ENCODE results near the gene ASB6. TPM values are rescaled to one million over a fixed set of nuclear protein-coding genes. Genes with fewer than 3 reads are reported as not detected.

The ASB6 gene, protein sequence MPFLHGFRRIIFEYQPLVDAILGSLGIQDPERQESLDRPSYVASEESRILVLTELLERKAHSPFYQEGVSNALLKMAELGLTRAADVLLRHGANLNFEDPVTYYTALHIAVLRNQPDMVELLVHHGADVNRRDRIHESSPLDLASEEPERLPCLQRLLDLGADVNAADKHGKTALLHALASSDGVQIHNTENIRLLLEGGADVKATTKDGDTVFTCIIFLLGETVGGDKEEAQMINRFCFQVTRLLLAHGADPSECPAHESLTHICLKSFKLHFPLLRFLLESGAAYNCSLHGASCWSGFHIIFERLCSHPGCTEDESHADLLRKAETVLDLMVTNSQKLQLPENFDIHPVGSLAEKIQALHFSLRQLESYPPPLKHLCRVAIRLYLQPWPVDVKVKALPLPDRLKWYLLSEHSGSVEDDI
- 17.4 to 18.1 TPM (median 17.7 TPM) in 3 replicates for total RNA-seq
- long read RNA-seq, transcript ASB6-201 (6 exons, 2,330 nt), result major isoform, 45 of 55 reads
- long read RNA-seq, partial matches to known transcripts, result 2 of 55 reads
- long read RNA-seq, other reads (novel, unspliced or antisense), result 8 of 55 reads

GRCh38 chr9:129641750-129642585 is at the start of gene ASB6:
Gene ASB6, minus strand, starts transcription at chr9:129642151. Its CDS starts 152 bp downstream, at chr9:129641999.
- Mint-ChIP-seq H3K27me3 (ENCODE audit: low read depth) (no peaks in the 10 kb centered on the region), H3K9me3 (ENCODE audit: low read depth) (peaks cover 3% of the 10 kb centered on the region), H3K4me1 (ENCODE audit: low read depth) (peaks cover 25% of the 10 kb centered on the region), H3K27ac (ENCODE audit: unreplicated experiment) (peak within 1 kb of the TSS; percentile 78), H3K36me3 (ENCODE audit: low read depth) (peaks cover 10% of the 10 kb centered on the region), H3K4me3 (ENCODE audit: unreplicated experiment) (peak within 1 kb of the TSS; percentile 83)
- DNase-seq (ENCODE audit: low spot score), result peak; percentile 99
- TF ChIP-seq, protein P1, sequence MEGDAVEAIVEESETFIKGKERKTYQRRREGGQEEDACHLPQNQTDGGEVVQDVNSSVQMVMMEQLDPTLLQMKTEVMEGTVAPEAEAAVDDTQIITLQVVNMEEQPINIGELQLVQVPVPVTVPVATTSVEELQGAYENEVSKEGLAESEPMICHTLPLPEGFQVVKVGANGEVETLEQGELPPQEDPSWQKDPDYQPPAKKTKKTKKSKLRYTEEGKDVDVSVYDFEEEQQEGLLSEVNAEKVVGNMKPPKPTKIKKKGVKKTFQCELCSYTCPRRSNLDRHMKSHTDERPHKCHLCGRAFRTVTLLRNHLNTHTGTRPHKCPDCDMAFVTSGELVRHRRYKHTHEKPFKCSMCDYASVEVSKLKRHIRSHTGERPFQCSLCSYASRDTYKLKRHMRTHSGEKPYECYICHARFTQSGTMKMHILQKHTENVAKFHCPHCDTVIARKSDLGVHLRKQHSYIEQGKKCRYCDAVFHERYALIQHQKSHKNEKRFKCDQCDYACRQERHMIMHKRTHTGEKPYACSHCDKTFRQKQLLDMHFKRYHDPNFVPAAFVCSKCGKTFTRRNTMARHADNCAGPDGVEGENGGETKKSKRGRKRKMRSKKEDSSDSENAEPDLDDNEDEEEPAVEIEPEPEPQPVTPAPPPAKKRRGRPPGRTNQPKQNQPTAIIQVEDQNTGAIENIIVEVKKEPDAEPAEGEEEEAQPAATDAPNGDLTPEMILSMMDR (IDR thresholded peaks at IDR 0.05), result peak; percentile 100

DNA sequence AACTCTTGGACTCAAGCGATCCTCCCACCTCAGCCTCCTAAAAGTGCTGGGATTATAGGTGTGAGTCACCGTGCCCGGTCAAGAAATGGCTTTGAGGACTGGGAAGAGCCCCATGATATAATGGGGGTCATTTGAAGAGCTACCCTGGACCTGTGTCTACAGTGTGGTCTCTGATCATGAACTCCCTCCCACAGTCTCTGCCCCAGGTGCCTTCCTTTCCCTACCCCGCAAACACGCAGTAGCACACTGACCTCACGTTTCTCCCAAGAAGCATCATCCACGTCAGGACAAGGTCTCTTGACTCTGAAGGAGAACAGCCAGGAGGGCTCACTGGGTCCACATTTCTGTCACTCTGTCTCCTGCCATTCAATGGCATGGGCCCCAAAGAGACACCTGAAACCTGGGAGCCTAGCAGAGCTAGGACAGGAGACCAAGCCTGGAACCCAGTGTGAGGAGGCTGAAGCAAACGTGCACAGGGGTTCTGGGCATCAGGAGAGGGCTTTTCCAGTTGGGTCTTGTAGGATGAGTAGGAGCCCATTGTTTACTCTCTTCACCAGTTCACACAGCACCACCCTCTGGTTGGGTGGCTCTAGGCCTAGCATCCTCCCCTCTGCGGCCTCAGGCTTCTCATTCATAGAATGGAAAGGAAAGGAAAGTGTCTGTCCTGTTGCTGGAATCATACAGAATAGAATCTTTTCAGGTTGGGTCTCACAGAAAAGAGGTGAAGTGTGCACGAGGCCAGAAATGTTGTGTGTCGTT is 46.5 kb upstream of the ASB6 start:
- no peaks in the 10 kb centered on the region for H3K9me3 Mint-ChIP-seq (ENCODE audit: low read depth)
- no peak overlapping the region for H3K27ac Mint-ChIP-seq (ENCODE audit: unreplicated experiment)
- no peak for DNase-seq (ENCODE audit: low spot score)
- H3K4me3 Mint-ChIP-seq (ENCODE audit: unreplicated experiment), result no peak overlapping the region
- TF ChIP-seq, protein P1 (IDR thresholded peaks at IDR 0.05), result no peak
- H3K36me3 Mint-ChIP-seq (ENCODE audit: low read depth), result no peaks in the 10 kb centered on the region
- H3K4me1 Mint-ChIP-seq (ENCODE audit: low read depth), result no peaks in the 10 kb centered on the region
- no peaks in the 10 kb centered on the region for H3K27me3 Mint-ChIP-seq (ENCODE audit: low read depth)

GRCh38 chr9:129687391-129687790 is 45.4 kb upstream of the ASB6 start:
- Mint-ChIP-seq H3K27me3 (ENCODE audit: low read depth) (no peaks in the 10 kb centered on the region), H3K9me3 (ENCODE audit: low read depth) (no peaks in the 10 kb centered on the region), H3K27ac (ENCODE audit: unreplicated experiment) (no peak overlapping the region), H3K4me1 (ENCODE audit: low read depth) (no peaks in the 10 kb centered on the region), H3K36me3 (ENCODE audit: low read depth) (no peaks in the 10 kb centered on the region), H3K4me3 (ENCODE audit: unreplicated experiment) (no peak overlapping the region)
- TF ChIP-seq, protein P1 (IDR thresholded peaks at IDR 0.05), result no peak
- DNase-seq (ENCODE audit: low spot score), result no peak

DNA sequence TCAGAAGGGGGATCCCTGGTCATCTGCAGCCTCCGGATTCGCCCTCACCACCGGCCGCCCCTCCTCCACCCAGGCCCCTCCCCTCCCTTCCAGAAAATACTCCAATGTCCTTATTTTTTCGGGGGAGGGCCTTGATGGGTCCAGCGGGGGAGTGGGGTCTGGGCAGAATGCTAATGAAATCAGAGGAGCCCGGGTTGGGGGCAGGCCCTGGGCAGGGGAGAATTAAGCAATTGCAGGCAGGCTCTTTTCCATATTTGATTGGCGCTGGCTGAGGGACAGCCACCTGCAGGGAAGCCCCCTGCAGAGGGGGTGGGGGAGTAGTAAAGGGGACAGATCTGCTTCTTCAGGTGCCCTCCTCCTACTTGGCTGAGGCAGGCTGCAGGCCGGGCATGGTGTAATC is 44.8 kb upstream of the ASB6 start:
- TF ChIP-seq, protein P1 (IDR thresholded peaks at IDR 0.05), result no peak
- peaks cover 2% of the 10 kb centered on the region for H3K27me3 Mint-ChIP-seq (ENCODE audit: low read depth)
- no peak overlapping the region for H3K4me3 Mint-ChIP-seq (ENCODE audit: unreplicated experiment)
- H3K36me3 Mint-ChIP-seq (ENCODE audit: low read depth), result no peaks in the 10 kb centered on the region
- DNase-seq (ENCODE audit: low spot score), result no peak
- no peak overlapping the region for H3K27ac Mint-ChIP-seq (ENCODE audit: unreplicated experiment)
- H3K9me3 Mint-ChIP-seq (ENCODE audit: low read depth), result no peaks in the 10 kb centered on the region
- H3K4me1 Mint-ChIP-seq (ENCODE audit: low read depth), result no peaks in the 10 kb centered on the region
